ENCODE measurements around the gene CD164L2.

CD164L2 gene

DNA sequence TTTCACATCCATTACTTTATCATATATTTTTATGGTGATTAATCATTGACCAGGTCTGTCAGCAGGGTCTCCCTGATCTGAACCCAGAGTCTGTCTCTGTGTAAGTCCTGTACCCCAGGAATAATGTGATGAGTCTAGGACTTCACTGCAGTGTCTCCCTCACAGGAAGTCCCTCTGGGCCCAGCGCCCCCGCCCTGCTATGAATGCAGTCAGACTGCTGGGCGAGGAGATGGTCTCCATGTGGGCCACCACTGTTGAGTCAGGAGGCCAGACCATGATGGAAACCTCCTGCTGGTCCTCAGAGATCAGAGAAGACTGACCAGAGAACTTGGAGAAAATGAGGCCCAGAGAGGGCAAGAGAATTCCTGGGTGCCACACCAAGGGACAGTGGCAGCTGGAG lies 51.7 kb downstream of the CD164L2 start:
- Histone ChIP-seq H3K27ac (ENCODE audit: low read depth, low read length) (no peak overlapping the region), H3K4me3 (ENCODE audit: insufficient read depth, low read length, poor library complexity, severe bottlenecking) (no peak overlapping the region), H3K4me2 (ENCODE audit: low read depth, low read length, poor library complexity, severe bottlenecking) (no peak overlapping the region), H3K9me2 (replicated peaks; ENCODE audit: insufficient read depth, low read length) (no peaks in the 10 kb centered on the region), H3K27me3 (ENCODE audit: low read length) (no peaks in the 10 kb centered on the region), H3K9me3 (ENCODE audit: insufficient read depth, low read length) (no peaks in the 10 kb centered on the region), H3F3A (ENCODE audit: insufficient read depth) (no peaks in the 10 kb centered on the region), H3K36me3 (ENCODE audit: low read length) (peaks cover 6% of the 10 kb centered on the region; the same call in 1 of the 2 replicates), H2AFZ (ENCODE audit: low read depth, low read length, severe bottlenecking) (no peak overlapping the region), H4K20me1 (ENCODE audit: low read depth, low read length) (no peaks in the 10 kb centered on the region; the same call in 1 of the 2 replicates), H3K79me2 (ENCODE audit: insufficient read depth, low read length) (peaks cover 40% of the 10 kb centered on the region), H3K9ac (ENCODE audit: low read length) (no peak overlapping the region)
- TF ChIP-seq, protein P1, sequence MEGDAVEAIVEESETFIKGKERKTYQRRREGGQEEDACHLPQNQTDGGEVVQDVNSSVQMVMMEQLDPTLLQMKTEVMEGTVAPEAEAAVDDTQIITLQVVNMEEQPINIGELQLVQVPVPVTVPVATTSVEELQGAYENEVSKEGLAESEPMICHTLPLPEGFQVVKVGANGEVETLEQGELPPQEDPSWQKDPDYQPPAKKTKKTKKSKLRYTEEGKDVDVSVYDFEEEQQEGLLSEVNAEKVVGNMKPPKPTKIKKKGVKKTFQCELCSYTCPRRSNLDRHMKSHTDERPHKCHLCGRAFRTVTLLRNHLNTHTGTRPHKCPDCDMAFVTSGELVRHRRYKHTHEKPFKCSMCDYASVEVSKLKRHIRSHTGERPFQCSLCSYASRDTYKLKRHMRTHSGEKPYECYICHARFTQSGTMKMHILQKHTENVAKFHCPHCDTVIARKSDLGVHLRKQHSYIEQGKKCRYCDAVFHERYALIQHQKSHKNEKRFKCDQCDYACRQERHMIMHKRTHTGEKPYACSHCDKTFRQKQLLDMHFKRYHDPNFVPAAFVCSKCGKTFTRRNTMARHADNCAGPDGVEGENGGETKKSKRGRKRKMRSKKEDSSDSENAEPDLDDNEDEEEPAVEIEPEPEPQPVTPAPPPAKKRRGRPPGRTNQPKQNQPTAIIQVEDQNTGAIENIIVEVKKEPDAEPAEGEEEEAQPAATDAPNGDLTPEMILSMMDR (IDR thresholded peaks at IDR 0.05; ENCODE audit: insufficient read depth, low read length, poor library complexity, severe bottlenecking), result no peak
- TF ChIP-seq EZH2phosphoT487 (conservative IDR thresholded peaks at IDR 0.05; ENCODE audit: low read length), result no peak

GRCh38 chr1:27330786-27331185 lies 52.3 kb downstream of the CD164L2 start:
- no peak overlapping the region for H3K4me2 ChIP-seq (ENCODE audit: low read depth, low read length, poor library complexity, severe bottlenecking)
- H3K27me3 ChIP-seq (ENCODE audit: low read length), result no peaks in the 10 kb centered on the region
- H3F3A ChIP-seq (ENCODE audit: insufficient read depth), result no peaks in the 10 kb centered on the region
- no peak overlapping the region for H3K27ac ChIP-seq (ENCODE audit: low read depth, low read length)
- H4K20me1 ChIP-seq (ENCODE audit: low read depth, low read length), result no peaks in the 10 kb centered on the region; the same call in 1 of the 2 replicates
- no peak overlapping the region for H3K9ac ChIP-seq (ENCODE audit: low read length)
- no peak for TF ChIP-seq EZH2phosphoT487 (conservative IDR thresholded peaks at IDR 0.05; ENCODE audit: low read length)
- peaks cover 47% of the 10 kb centered on the region for H3K79me2 ChIP-seq (ENCODE audit: insufficient read depth, low read length)
- peaks cover 8% of the 10 kb centered on the region; the same call in 1 of the 2 replicates for H3K36me3 ChIP-seq (ENCODE audit: low read length)
- H3K4me3 ChIP-seq (ENCODE audit: insufficient read depth, low read length, poor library complexity, severe bottlenecking), result no peak overlapping the region
- no peaks in the 10 kb centered on the region for H3K9me3 ChIP-seq (ENCODE audit: insufficient read depth, low read length)
- H3K9me2 ChIP-seq (replicated peaks; ENCODE audit: insufficient read depth, low read length), result no peaks in the 10 kb centered on the region
- no peak overlapping the region for H2AFZ ChIP-seq (ENCODE audit: low read depth, low read length, severe bottlenecking)

All from SU-DHL-6 (cell line).